Activated CD4-positive, alpha-beta T cell treated with anti-CD3 and anti-CD28 coated beads, Interleukin-10, Interleukin-2, amounts not matched to agents 100 ng/mL and 50 ng/mL, durations not matched to agents 16 hours and 8 hours (primary cell): ENCODE data around the gene C14orf180.

Experiments used
- DNase-seq: peaks from one replicate; pipeline ENCODE4 v3.0.0-alpha.2; 2020

The C14orf180 gene

DNA sequence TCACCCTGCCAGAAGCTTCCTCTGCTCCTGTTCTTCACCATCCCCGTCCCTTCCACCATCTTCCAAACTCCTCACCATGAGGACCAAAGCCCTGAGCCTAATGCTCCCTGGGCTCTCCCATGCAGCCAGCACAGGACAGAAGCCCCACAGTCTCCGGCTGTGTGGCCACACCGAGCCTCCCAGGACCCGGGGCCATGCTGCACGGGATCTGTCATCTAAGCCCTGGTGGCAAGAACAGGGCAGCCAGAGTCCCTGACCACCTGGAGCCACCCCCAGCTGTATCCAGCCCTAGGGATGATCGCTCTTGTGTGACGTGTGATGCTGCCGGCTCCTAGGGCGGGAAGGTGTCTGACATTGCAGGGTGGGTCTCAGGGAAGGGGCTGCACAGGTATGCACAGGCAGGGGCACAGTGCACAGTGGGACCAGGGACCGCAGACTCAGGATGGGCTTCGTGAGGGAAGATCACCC lies 16.9 kb downstream of the C14orf180 start:
- no peak for DNase-seq

GRCh38 chr14:104596927-104597351 lies 17.4 kb downstream of the C14orf180 start:
- no peak for DNase-seq

DNA sequence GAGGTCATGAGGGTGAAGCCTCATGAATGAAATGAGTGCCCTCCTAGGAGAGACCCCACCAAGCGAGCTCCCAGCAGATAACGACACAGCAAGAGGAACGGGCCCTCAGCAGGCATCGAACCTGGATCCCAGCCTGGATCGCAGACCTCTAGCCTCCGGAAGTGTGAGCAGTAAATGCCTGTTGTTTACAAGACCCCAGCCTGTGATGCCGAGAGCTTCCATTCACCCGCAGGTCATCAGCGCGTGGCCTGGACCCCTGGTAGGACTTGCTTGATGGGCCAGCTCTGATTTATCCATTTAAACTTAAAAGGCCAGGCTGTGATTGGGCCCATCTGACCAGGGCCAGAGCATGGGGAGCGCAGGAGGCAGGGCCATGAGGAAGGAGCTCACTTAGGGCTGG lies 18.0 kb downstream of the C14orf180 start:
- DNase-seq: no peak

DNA sequence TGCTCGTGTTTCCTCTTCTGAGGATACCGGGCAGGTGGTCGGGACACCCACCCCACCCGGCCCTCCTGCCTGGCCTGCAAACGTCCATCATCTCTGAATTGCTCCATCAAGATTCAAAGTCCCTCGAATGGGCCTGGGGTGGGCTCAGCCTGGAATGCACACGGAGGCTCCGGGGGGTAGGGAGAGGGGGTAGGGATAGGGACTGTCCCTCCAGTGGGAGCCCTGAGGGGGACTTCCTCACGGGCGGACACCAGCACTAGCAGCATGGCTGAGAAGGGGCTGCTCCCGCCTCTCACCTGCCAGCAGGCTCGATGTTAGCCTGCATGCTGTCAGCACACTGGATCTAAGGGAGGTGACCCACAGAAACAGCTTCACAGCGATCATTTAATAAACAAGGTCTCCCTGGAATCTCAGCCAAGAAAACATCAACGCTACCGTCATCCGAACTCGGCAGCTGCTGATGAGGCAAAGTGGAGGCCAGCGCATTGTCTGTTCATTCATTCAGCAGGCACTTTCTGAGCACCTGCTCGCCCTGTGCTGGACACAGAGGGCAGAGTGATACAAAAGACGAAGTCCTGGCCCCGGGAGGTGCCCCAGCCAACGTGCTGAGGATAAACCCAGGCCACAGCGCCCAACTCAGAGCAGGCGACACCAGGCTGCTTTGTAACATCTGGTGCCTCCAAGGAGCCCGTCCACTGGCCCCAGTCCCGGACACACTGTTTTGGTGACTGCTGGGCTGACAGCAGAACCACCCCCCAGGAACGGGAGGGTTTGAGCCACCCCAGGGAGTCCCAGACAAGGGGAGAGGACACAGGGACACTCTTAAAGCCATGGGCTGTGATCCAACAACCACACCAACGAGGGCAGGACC lies 18.7 kb downstream of the C14orf180 start:
- DNase-seq: no peak

- DNase-seq: no peak
These were observed 19.3 kb downstream of the C14orf180 start for GRCh38 chr14:104598910-104599273.

- DNase-seq: no peak
These were observed 19.9 kb downstream of the C14orf180 start for GRCh38 chr14:104599446-104599845.

- no peak for DNase-seq
These were observed 20.6 kb downstream of the C14orf180 start for GRCh38 chr14:104600141-104600643.

- DNase-seq: no peak
These were observed 21.2 kb downstream of the C14orf180 start for GRCh38 chr14:104600805-104601204.

DNA sequence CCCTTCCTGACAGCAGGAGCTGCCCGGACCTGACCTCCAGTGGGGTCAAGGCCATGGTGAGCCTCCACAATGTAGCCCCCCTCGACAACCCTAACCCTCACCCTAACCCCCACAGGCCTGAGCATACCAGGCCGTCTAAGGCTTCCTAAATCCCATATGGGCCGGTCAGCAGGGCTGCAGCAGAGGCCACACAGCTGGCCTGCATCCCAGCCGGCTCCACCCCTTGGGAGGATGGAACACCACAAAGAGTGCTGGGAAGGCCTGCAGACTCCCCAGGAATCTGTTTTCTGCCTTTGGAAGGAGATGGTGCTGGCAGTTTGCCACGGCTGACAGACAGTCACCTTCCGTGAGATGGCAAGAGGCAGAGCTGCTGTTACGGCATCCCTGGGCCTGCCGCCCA lies 22.2 kb downstream of the C14orf180 start:
- DNase-seq: no peak

GRCh38 chr14:104602315-104602932 lies 22.9 kb downstream of the C14orf180 start:
- DNase-seq: no peak

DNA sequence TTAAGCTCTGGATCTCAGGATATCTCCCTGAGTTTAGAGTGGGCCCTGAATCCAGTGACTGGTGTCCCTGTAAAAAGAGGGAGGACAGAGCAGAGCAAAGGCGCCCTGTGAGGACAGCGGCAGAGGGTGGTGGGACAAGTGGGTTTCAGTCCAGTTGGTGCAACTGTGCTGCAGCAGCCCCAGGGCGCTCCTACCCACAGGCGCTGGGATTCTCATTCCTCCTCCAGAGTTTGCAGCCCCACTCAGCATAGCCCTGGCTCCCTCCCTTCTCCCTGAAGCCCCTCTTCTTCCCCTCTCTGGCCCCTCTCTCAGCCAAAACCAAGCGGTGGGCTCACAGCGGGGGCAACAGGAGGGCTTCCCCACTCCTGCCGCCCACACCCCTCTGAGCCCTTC lies 23.4 kb downstream of the C14orf180 start:
- no peak for DNase-seq

GRCh38 chr14:104603711-104604401 lies 24.3 kb downstream of the C14orf180 start:
- DNase-seq: no peak

DNA sequence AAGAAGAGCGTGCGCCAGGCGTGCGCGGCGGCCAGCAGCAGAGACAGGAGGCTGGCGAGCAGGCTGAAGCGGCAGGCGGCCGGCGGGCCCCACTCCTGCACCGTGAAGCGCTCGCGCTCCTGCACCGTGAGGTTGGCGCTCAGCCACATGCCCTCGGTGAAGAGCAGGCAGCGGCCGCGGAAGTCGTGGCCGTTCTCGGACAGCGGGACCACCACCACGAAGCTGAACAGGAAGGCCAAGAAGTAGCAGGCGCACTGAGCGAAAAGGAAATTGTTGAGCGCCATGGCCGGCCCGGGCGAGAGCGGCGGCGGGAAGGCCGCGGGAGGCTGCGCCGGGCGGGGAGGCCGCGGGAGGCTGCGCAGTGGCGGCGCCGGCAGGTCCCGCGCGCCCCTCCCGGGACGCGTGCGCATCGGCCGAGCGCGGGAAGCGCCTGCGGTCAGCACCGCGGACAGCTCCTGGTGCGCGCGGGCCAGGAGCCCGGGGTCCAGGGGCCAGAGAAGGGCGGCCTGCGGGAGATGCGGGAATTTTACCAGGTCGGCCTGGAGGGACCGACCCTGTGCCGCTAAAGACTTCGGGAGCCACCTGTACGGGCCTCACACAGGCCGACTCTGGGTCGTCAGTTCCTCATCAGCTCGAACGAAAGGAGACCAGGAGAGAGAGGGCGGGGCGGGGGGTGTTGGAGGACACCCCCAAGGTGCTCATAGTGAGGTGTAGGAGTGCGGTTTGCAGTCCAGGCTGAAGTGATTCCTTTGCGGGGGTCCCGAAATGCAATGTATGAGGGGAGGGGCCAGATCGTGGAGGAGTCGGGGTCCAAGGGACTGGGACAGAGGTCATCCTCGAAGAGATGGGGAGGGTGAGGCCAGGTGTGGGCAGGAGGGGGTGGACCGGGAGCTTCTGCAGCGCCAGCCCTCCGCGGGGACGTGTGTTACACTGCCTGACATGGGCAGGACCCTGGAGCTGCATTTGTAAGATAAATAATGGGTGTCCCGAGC lies 25.2 kb downstream of the C14orf180 start, which contains the start of gene TMEM179:
Gene TMEM179, minus strand, starts transcription at position 315 of the 992 bp plus-strand sequence. Its CDS starts 31 bp downstream, at position 284.
- peak; percentile 12 for DNase-seq

- DNase-seq: no peak
These were observed 30.1 kb downstream of the C14orf180 start for GRCh38 chr14:104609666-104610065.

- DNase-seq: no peak
These were observed 31.3 kb downstream of the C14orf180 start for GRCh38 chr14:104610749-104611310.

DNA sequence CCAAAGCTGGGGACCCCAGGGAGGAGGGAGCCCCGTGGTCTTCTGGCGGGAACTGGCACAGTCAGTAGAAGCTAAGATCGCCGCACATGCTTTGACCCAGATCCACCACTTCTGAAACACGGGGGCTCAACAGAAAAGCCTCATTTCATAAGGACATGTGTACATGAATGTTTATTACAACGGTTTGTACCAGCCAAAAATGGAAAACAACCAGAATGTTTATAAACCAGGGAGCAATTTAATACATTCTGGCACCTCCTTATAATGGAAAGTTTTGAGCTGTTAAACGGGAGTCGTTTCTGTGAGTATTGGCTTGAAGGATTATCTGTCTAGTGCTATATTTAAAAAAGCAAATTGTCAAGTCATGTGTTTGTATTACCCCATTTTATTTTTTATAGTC lies 32.3 kb downstream of the C14orf180 start:
- no peak for DNase-seq

GRCh38 chr14:104614126-104614812 lies 34.7 kb downstream of the C14orf180 start:
- DNase-seq: no peak

- no peak for DNase-seq
These were observed 45.4 kb downstream of the C14orf180 start for GRCh38 chr14:104624939-104625338.

GRCh38 chr14:104632781-104633180 lies 53.2 kb downstream of the C14orf180 start:
- DNase-seq: no peak

DNA sequence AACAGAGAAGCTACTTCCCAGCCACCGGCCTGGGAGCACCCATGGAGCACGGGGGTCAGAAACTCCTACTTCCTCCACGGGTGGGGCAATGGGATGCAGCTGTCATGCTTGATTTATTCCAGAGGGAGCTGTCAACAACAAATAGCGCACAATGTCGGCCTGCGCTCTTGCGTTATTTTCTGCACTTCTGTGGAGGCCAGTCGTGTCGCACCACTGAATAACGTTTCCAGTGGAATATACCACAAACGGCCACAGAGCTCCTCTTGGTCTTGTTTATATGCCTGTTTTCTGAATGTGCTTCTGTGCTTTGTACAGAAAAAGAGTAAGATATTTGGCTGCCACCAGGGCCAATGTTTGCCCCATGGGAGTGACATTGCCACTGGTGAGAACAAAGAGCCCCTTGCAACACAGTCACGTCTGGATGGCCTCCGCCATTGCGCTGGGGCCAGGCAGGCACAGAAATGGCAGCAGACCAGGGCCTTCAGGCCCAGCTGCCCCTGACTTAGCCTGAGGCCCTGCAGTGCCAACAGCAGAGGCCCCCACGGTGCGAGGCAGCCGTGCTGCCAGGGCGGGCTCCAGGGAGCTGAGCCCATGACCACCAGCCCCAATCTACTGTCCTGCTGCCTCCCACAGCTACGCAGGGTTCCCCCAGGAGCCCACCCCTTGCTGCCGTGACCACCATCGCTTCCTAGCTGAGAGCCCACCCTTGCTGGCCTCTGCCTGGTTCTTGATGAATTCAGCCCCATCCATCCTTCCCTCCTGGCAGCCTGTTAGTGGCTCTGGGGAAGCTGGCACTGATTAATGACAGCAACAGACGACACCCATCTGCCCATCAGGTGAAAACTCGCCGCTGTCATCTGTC lies 53.9 kb downstream of the C14orf180 start:
- no peak for DNase-seq
